Measurements from ENCODE around the gene P4HA2. TPM values are rescaled to one million over a fixed set of nuclear protein-coding genes. Genes with fewer than 3 reads are reported as not detected.

P4HA2 gene
- total and polyA plus RNA-seq, 2 of the 8 experiments (the other 6 are each of a cell fraction or from before 2014, with no cell fraction given): 7.4 to 9.3 TPM

GRCh38 chr5:132263548-132264261 is 36.1 kb upstream of the P4HA2 start (continued):
- TF ChIP-seq SP4 (IDR thresholded peaks at IDR 0.05; ENCODE audit: low read length): no peak

Data from H1 (cell line).